Activated T-cell treated with anti-CD3 and anti-CD28 coated beads, Interleukin-2, amount 50 U/mL, for 48 hours (primary cell): ENCODE measurements around the gene DLGAP1.
"Not testable (repeated sequence)": the region's sequence is repeated elsewhere in the genome, so short reads cannot be mapped to it uniquely, and the experiment has no call there.

Experiments used
- DNase-seq, 2 experiments: peaks; one replicate each; pipeline ENCODE4 v3.0.0-alpha.2; 2020

The DLGAP1 gene

GRCh38 chr18:3610813-3611212 is 844.3 kb downstream of the DLGAP1 start:
- no peak for DNase-seq

GRCh38 chr18:3610188-3610708 is 844.9 kb downstream of the DLGAP1 start:
- DNase-seq: no peak

- DNase-seq: no peak
Observed at GRCh38 chr18:3608488-3608887, 846.6 kb downstream of the DLGAP1 start.

- DNase-seq: not testable (repeated sequence)
Observed at GRCh38 chr18:3608099-3608453, 847.0 kb downstream of the DLGAP1 start.

GRCh38 chr18:3607309-3608098 is 847.6 kb downstream of the DLGAP1 start:
- no peak for DNase-seq

- DNase-seq: not testable (repeated sequence)
Observed at GRCh38 chr18:3606863-3607262, 848.2 kb downstream of the DLGAP1 start.

- DNase-seq: peak in 1 of 2 experiments; percentile 48
Observed at GRCh38 chr18:3605954-3606443, 849.1 kb downstream of the DLGAP1 start.

GRCh38 chr18:3605486-3605952 is 849.6 kb downstream of the DLGAP1 start:
- DNase-seq: no peak

GRCh38 chr18:3604498-3605408 is 850.4 kb downstream of the DLGAP1 start:
- DNase-seq: peak in 1 of 2 experiments; percentile 44

- no peak for DNase-seq
Observed at GRCh38 chr18:3604235-3604497, 850.9 kb downstream of the DLGAP1 start.

- peak in 1 of 2 experiments; percentile 44 for DNase-seq
Observed at GRCh38 chr18:3603421-3604234, 851.5 kb downstream of the DLGAP1 start.

GRCh38 chr18:3601106-3601755 is 853.9 kb downstream of the DLGAP1 start:
- not testable (repeated sequence) for DNase-seq

- DNase-seq: no peak
Observed at GRCh38 chr18:3599861-3600260, 855.2 kb downstream of the DLGAP1 start.

GRCh38 chr18:3599195-3599594 is 855.9 kb downstream of the DLGAP1 start:
- no peak for DNase-seq

GRCh38 chr18:3598581-3598980 is 856.5 kb downstream of the DLGAP1 start:
- no peak for DNase-seq

- no peak for DNase-seq
Observed at GRCh38 chr18:3597409-3598357, 857.4 kb downstream of the DLGAP1 start.

- DNase-seq: peak; percentile 70 to 72
Observed at GRCh38 chr18:3596637-3597384, 858.3 kb downstream of the DLGAP1 start.

GRCh38 chr18:3596324-3596636 is 858.8 kb downstream of the DLGAP1 start:
- DNase-seq: no peak

- peak; percentile 65 to 73 for DNase-seq
Observed at GRCh38 chr18:3595369-3596273, 859.5 kb downstream of the DLGAP1 start.
